Spinal cord (tissue), 10 donors: ENCODE results near the gene FBXW8. TPM values are rescaled to one million over a fixed set of nuclear protein-coding genes. Genes with fewer than 3 reads are reported as not detected.
A peak's percentile ranks its signal among the peaks of the same experiment; 100 is the strongest.

Experiments used
- DNase-seq, 6 donors: peaks; one replicate each; pipeline versions ENCODE4 v3.0.0 to v3.0.0-alpha.2; 2013 to 2015; ENCODE audit warnings: low spot score in 6 of 6, low read depth in 4 of 6
- H3K27ac ChIP-seq: one replicate; pipeline ENCODE4 v1.5.1; 2013; ENCODE audit warnings: low read depth, low read length, control low read depth
- H3K27me3 ChIP-seq: one replicate; pipeline ENCODE4 v1.6.1; 2013; ENCODE audit warnings: low read length; ENCODE audit not compliant: control insufficient read depth, insufficient read depth
- H3K36me3 ChIP-seq: one replicate; pipeline ENCODE4 v1.6.1; 2013; ENCODE audit warnings: low read length; ENCODE audit not compliant: control insufficient read depth, insufficient read depth
- H3K4me1 ChIP-seq: one replicate; pipeline ENCODE4 v1.6.1; 2013; ENCODE audit warnings: low read length; ENCODE audit not compliant: control insufficient read depth, insufficient read depth
- H3K4me3 ChIP-seq: one replicate; pipeline ENCODE4 v1.5.1; 2013; ENCODE audit warnings: low read depth, low read length, control low read depth
- H3K9me3 ChIP-seq: one replicate; pipeline ENCODE4 v1.6.1; 2013; ENCODE audit warnings: low read length; ENCODE audit not compliant: control insufficient read depth, insufficient read depth
- WGBS: methylation state at CpG from one replicate; pipeline ENCODE4 v1.1.5; 2013; ENCODE audit warnings: missing lambda C conversion rate; ENCODE audit not compliant: insufficient coverage; 5-methylcytosine and 5-hydroxymethylcytosine counted together
- polyA plus RNA-seq, 2 donors: library from polyadenylated mRNA; unstranded; fragments of 120-200 nt; gene quantifications; one replicate each; pipeline ENCODE4 v1.2.1, GENCODE V29; 2013; ENCODE audit not compliant: insufficient read length in 2 of 2
- total RNA-seq, 2 donors: library from RNA; depleted of rRNA in 1 of 2; stranded (reverse); fragments of 120-200 nt in 1 of 2; fragments of >200 nt in 1 of 2; gene quantifications; one replicate each; pipeline versions ENCODE4 v1.2.3 to v1.2.4, GENCODE V29; 2013 to 2014
- donor health status: healthy.

The FBXW8 gene
- total and polyA plus RNA-seq, 4 donors = 9.3 to 18.2 (median 17.3) TPM

DNA sequence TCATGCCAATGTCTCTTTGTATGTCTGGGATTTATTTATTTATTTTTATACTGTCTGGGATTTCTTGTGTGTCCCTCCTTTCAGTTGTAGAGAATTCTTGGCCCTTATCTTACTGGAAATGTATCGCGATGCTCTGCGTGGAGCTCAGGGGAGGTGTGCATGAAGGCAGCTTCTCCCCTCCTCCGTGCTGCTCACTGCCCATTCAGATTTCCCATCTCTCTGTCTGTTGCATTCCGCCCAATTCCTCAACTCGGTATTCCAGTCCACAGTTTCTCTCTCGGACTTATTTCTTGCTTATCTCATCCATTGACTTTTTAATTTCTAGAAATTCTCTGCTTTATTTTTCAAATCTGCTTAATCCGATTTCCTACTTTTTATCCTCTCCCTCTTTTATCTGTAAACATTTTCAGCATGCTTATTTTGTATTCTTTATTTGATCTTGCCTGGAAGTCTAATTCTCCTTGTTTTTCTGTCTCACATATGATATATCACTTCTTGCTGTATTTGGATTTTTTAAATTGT lies 93.2 kb downstream of the FBXW8 start:
- Histone ChIP-seq H3K27me3 (no peaks in the 10 kb centered on the region), H3K4me3 (no peak overlapping the region), H3K9me3 (no peaks in the 10 kb centered on the region), H3K27ac (no peak overlapping the region), H3K4me1 (peaks cover 9% of the 10 kb centered on the region), H3K36me3 (peaks cover 22% of the 10 kb centered on the region)
- no peak for DNase-seq
- 91% methylated on average over 4 of the region's 8 CpGs for WGBS

DNA sequence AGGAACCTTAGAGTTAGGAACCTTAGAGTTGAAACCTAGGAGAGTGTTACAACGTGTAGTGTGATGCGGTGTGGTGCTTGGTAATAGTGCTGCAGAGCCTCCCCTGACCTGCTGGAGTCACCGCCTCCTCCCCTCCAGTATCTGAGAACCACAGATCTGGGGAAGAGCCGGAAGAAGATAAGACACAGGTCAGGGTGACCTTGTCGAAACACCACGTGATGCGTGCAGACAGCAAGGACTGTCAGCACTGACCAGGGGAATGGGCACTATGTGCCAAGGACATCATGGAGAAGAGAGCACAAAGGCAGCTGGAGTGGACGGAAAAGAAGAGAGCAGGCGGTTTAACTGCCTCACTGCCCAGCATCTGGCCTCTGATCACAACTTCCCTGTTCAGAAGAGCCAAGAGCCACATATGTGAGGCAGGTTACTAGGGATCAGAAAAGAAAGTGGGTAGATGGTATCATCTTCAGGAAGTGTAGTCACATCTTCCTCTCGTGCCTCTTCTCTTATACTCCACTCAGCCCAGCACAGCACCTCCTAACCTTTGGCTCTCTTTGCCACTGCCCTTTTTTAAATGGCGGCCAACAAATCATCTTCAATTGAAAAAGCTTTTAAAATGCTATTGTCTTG lies 94.8 kb downstream of the FBXW8 start:
- no peak overlapping the region for H3K27ac ChIP-seq
- WGBS = 97% methylated on average over 8 of the region's 11 CpGs
- peaks cover 26% of the 10 kb centered on the region for H3K36me3 ChIP-seq
- peaks cover 13% of the 10 kb centered on the region for H3K4me1 ChIP-seq
- H3K4me3 ChIP-seq = no peak overlapping the region
- no peaks in the 10 kb centered on the region for H3K9me3 ChIP-seq
- H3K27me3 ChIP-seq = no peaks in the 10 kb centered on the region
- no peak for DNase-seq

DNA sequence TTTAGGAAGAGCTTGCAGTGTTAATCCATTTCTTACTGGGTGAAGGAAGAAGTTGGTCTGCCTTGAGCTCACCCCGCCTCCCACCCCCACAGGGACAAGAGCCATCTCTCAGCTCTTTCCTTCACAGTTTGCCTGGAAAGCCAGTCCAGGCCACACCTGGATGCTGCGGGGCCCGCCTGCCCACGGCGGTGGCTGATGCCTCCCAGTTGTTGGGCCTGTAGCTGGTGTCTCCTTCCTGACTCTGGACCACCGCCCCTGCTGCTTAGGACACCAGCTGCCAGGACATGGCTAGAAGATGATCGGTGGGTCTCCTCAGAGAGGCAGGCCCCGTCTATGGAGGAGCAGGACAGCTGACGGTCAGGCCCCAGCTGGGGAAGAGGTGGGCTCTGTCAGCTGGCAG lies 95.6 kb downstream of the FBXW8 start:
- Histone ChIP-seq H3K27me3 (no peaks in the 10 kb centered on the region), H3K36me3 (peaks cover 32% of the 10 kb centered on the region), H3K9me3 (no peaks in the 10 kb centered on the region), H3K4me1 (peaks cover 10% of the 10 kb centered on the region), H3K4me3 (no peak overlapping the region), H3K27ac (no peak overlapping the region)
- no peak for DNase-seq
- WGBS = 81% methylated on average over 9 of the region's 9 CpGs

DNA sequence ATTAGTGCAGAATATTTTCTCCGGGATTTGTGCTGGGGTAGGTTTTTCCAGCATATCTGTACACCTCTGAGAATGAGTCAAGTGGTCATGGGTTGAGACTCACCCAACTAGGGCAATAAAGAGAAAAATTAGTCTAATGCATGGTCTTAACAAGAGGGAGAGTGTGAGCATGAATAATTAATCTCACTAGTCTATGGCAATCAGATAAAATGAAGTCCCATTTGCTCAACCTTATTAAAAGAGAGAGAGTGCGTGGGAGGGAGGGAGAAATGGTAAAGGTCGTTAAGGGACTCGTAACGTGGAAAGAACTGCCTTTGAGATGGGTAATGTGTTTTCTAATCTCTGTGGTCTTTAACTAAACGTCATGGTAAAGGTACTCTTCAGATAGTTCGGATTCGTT lies 96.8 kb downstream of the FBXW8 start:
- Histone ChIP-seq H3K4me1 (peaks cover 3% of the 10 kb centered on the region), H3K9me3 (no peaks in the 10 kb centered on the region), H3K4me3 (no peak overlapping the region), H3K36me3 (peaks cover 28% of the 10 kb centered on the region), H3K27me3 (no peaks in the 10 kb centered on the region), H3K27ac (no peak overlapping the region)
- DNase-seq = peak in 1 of 6 donors; percentile 91
- WGBS = 100% methylated on average over 1 of the region's 8 CpGs

DNA sequence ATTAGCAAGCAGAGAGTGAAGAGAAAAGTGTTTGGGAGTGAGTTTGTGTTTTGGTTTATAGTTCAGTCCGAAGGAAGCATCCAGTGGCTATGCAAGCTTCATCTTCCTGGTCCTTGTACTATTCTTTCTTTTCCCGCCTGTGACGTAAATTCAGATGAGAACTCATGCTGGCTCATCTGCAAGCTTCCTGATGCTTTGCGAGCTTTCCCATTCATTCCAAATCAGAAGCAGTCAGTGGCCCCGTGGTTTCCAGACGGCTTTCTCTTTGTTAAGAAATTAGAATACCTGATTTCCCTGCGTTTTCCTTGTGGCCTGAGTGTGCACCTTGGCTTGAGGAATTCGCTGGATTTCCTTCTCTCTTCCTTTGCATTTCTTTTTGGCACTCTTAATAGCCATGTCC lies 99.0 kb downstream of the FBXW8 start:
- Histone ChIP-seq H3K27me3 (no peaks in the 10 kb centered on the region), H3K4me1 (peaks cover 3% of the 10 kb centered on the region), H3K4me3 (no peak overlapping the region), H3K36me3 (peaks cover 32% of the 10 kb centered on the region), H3K27ac (no peak overlapping the region), H3K9me3 (peaks cover 2% of the 10 kb centered on the region)
- peak in 1 of 6 donors; percentile 55 for DNase-seq
- 48% methylated on average over 7 of the region's 8 CpGs for WGBS

DNA sequence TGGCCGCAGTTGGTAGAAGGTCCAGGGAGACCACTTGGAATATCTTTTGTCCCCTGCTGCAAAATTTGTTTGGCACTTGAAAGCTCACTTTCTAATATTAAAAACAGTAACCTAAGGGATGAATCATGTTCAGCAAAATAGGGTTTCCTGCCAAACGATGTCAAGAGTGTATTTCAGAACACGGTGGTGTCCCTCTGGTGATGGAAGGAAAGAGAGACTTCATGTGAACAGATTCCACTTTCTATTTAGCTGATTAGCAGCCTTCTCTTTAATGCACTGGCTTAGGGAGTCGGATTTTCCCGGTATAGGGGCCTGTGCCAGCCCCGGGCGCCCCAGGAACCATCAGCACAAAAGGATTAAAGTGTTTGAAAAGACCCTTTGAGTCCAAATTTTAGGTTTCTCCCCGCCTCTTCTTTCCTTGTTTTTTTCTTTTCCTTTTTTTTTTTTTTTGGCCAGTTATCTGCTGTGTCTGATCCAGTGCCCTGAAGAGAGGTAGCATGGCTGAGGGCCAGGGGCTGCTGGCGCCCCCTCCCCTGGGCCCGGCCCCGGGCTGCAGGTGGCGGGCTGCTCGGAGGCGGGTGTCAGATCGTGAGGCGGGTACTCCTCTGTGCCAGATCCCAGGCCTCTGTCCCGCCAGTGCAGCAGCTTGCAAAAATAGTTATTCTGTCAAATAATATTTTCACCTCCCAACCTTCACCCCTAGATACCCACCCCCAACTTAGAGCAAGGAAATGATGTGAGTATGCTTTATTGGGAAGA lies 100.1 kb downstream of the FBXW8 start:
- no peaks in the 10 kb centered on the region for H3K27me3 ChIP-seq
- H3K9me3 ChIP-seq = peaks cover 3% of the 10 kb centered on the region
- H3K36me3 ChIP-seq = peaks cover 34% of the 10 kb centered on the region
- H3K27ac ChIP-seq = no peak overlapping the region
- WGBS = 87% methylated on average over 7 of the region's 17 CpGs
- H3K4me3 ChIP-seq = no peak overlapping the region
- DNase-seq = peak in 1 of 6 donors; percentile 32
- peaks cover 3% of the 10 kb centered on the region for H3K4me1 ChIP-seq

DNA sequence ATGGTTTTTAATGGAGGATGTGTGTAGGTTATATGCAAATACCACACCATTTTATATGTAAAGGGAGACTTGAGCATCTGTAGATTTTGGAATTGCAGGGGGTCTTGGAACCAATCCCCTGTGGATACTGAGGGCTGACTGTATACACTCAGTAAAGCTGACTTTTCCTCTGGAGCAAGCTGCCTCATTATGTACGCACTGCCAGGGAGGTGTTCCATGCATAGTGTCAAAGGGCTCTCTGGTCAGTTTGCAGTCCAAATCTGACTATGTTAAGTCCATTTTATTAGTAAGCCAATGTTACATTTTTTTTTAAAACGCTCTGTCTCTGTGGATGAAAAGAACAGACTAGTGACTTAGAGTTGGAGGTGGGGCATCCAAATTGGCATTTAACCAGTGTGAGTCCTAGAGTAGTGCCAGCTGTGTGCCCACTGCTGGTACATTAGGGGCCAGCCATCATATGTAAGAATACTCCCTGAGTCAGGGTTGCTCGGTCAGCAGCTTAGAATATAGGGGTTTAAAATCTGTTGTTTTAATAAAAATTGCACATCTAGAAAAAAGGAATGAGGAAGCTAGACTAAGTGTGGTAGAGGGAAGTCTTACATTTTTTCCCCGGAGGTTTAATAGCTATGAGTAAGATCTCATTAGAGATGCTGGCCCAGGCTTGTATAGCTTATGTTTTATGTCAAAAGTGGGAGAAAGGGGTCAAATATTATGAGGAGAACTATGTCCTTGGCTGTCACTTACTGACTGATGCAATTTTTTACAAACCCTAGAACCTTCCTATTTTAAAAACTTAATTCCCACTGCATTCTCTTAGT lies 101.4 kb downstream of the FBXW8 start:
- no peak for DNase-seq
- Histone ChIP-seq H3K27ac (no peak overlapping the region), H3K4me3 (no peak overlapping the region), H3K4me1 (peaks cover 3% of the 10 kb centered on the region), H3K9me3 (peaks cover 3% of the 10 kb centered on the region), H3K36me3 (peaks cover 26% of the 10 kb centered on the region), H3K27me3 (no peaks in the 10 kb centered on the region)
- WGBS = 68% methylated on average over 2 of the region's 4 CpGs

DNA sequence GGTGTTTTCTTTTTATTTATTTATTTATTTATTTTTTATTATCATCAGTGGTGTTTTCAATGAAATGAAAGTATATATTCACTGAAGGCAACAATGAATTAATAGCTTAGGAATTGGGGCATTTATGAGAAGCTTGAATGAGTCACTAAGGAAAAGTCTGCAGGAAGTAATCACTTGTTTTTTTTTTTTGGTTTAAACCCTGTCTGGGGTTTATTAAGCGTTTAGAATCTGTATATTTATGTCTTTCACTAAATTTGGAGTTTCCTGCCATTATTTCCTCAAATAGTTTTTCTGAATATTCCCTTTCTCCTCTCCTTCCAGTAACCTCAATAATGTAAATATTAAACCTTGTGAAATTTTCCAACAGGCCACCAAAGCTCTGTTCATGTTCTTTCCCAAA lies 103.0 kb downstream of the FBXW8 start:
- Histone ChIP-seq H3K4me3 (no peak overlapping the region), H3K36me3 (peaks cover 26% of the 10 kb centered on the region), H3K9me3 (peaks cover 3% of the 10 kb centered on the region), H3K27me3 (no peaks in the 10 kb centered on the region), H3K27ac (no peak overlapping the region), H3K4me1 (peaks cover 6% of the 10 kb centered on the region)
- no CpG with 5 or more reads among the region's 1 CpG for WGBS
- no peak for DNase-seq

DNA sequence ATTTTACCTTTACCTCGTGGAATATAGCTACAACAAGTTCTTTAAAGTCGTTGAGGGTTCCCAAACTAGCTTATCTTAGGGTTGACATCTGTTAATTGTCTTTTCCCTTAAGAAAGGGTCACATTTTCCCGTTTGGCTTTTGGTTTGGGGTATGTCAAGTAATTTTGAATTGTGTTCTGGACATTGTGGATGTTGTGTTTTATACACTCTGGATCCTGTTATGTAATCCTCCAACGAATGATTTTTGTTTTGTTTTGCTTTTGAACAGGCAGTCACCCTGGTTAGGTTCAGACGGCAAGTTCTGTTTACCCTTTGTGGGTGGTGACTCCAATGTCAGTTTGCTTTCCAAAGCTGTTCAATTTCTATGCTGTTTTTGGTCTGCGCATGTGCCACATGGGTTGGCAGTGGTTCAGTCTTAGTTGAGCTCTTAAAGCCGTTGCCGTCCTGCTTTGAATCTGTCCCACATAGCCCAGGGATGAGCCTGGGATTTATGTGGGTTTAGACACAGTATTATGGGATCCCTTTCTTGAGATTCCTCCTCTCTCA lies 103.7 kb downstream of the FBXW8 start:
- WGBS = 97% methylated on average over 5 of the region's 8 CpGs
- peaks cover 3% of the 10 kb centered on the region for H3K9me3 ChIP-seq
- peaks cover 26% of the 10 kb centered on the region for H3K36me3 ChIP-seq
- no peak overlapping the region for H3K4me3 ChIP-seq
- no peak overlapping the region for H3K27ac ChIP-seq
- H3K27me3 ChIP-seq = no peaks in the 10 kb centered on the region
- peaks cover 6% of the 10 kb centered on the region for H3K4me1 ChIP-seq
- DNase-seq = no peak
